ENCODE data around the gene SFXN5.

DNA sequence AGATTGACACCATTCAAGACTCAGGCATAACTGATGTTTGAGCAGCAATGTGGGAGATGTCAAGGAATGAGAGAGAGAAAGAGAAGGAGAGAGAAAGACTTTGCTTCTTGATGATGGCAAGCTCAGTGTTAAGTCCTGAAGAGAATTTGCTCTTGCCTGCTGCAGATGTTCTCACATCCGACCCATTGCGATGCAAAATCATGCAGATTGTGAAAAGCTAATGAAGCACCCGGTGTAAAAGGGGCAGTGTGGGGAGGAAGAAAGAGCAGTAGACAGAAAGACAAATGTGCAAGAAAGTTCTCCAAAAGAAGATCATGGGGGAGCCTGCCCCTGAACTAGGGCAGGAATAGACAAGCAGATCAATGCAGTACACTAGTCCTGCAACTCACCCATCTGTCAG lies 96.5 kb downstream of the SFXN5 start:
- TF ChIP-seq CTCF (IDR thresholded peaks at IDR 0.05) (no peak), POLR2A (IDR thresholded peaks at IDR 0.05) (no peak)

Measured in vagina (tissue), 2 donors.